Measurements from ENCODE around the gene SMCHD1. TPM values are rescaled to one million over a fixed set of nuclear protein-coding genes. Genes with fewer than 3 reads are reported as not detected.

SMCHD1 gene
- total and polyA plus RNA-seq, 2 experiments from 2014 or later, result 7.7 to 39.0 TPM

- TF ChIP-seq ZNF462 (CRISPR knock-in tag; IDR thresholded peaks at IDR 0.05) (no peak), EZH2phosphoT487 (IDR thresholded peaks at IDR 0.05; ENCODE audit: unreplicated experiment) (no peak), EZH2 (IDR thresholded peaks at IDR 0.05; ENCODE audit: low read depth, unreplicated experiment) (no peak), ETS1 (IDR thresholded peaks at IDR 0.05) (no peak), REST (IDR thresholded peaks at IDR 0.05; ENCODE audit: unreplicated experiment) (no peak), ZNF114 (CRISPR knock-in tag; IDR thresholded peaks at IDR 0.05) (no peak), POLR2AphosphoS5 (IDR thresholded peaks at IDR 0.05; ENCODE audit: low read depth) (no peak), STAT1 (IDR thresholded peaks at IDR 0.05; ENCODE audit: unreplicated experiment) (no peak), ZNF331 (CRISPR knock-in tag; IDR thresholded peaks at IDR 0.05; ENCODE audit: low read depth) (no peak), CREB1 (CRISPR knock-in tag; IDR thresholded peaks at IDR 0.05; ENCODE audit: low read depth) (no peak)
Observed at GRCh38 chr18:2709316-2709715, 53.8 kb downstream of the SMCHD1 start (continued).
